ENCODE data around the gene SDK2. TPM values are rescaled to one million over a fixed set of nuclear protein-coding genes. Genes with fewer than 3 reads are reported as not detected.

The SDK2 gene
- polyA plus RNA-seq, 1 experiment, result 0.01 TPM

DNA sequence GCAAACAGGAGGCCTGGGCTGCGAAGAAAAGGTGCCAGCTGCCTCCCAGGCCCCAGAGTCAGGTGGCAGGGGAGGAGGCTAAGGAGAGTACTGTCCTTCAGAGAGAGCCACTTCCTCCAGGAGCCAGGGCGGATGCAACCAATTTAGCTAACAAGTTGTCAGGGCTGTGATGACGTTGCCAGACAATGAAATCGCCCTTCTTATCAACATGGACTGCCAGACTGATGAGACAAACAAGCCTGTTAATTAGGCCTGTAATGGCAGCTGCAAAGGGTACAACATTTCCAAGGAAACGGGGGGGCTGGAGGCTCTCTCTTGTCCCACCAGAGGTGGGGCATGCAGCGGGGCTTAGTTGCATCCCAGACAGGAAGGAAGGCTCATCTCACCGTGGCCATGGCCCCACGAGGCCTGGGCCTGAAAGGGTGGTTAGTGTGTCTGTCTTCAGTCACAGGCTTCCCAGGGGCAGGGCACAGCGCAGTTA is 111.8 kb downstream of the SDK2 start:
- Histone ChIP-seq H3K27ac (ENCODE audit: low read depth, low read length) (no peak overlapping the region), H3K4me3 (ENCODE audit: low read depth, low read length) (no peak overlapping the region), H3K27me3 (ENCODE audit: control insufficient read depth, insufficient read depth, low read length) (no peaks in the 10 kb centered on the region), H3K9me3 (ENCODE audit: control insufficient read depth, insufficient read depth, low read length) (no peaks in the 10 kb centered on the region; the same call in 1 of the 2 replicates)
- DNase-seq (ENCODE audit: low read depth, low spot score), result no peak
- TF ChIP-seq, protein P1, sequence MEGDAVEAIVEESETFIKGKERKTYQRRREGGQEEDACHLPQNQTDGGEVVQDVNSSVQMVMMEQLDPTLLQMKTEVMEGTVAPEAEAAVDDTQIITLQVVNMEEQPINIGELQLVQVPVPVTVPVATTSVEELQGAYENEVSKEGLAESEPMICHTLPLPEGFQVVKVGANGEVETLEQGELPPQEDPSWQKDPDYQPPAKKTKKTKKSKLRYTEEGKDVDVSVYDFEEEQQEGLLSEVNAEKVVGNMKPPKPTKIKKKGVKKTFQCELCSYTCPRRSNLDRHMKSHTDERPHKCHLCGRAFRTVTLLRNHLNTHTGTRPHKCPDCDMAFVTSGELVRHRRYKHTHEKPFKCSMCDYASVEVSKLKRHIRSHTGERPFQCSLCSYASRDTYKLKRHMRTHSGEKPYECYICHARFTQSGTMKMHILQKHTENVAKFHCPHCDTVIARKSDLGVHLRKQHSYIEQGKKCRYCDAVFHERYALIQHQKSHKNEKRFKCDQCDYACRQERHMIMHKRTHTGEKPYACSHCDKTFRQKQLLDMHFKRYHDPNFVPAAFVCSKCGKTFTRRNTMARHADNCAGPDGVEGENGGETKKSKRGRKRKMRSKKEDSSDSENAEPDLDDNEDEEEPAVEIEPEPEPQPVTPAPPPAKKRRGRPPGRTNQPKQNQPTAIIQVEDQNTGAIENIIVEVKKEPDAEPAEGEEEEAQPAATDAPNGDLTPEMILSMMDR (IDR thresholded peaks at IDR 0.05; ENCODE audit: low read depth, low read length), result no peak
- POLR2A ChIA-PET, result no interaction called here
- CTCF ChIA-PET, result no interaction called here

DNA sequence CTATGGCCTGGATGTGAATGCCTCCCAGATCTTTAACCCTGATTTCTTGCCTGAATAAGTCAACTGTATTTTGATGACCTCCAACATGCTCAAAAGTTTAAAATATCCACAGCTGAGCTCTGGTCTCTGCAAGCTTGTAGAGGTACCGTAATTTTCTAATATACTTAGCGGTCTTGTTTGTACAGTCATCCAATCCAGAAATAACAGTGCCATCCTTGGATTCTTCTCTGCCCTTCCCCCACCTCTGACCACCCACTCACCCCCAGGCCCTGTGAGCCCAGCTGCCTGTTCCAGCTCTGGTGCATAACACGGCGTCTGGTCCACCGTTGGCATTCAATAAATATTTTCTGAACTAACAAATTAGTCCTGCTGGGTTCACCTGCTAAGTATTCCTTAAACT is 113.1 kb downstream of the SDK2 start:
- Histone ChIP-seq H3K27me3 (ENCODE audit: control insufficient read depth, insufficient read depth, low read length) (no peaks in the 10 kb centered on the region), H3K27ac (ENCODE audit: low read depth, low read length) (no peak overlapping the region), H3K9me3 (ENCODE audit: control insufficient read depth, insufficient read depth, low read length) (no peaks in the 10 kb centered on the region), H3K4me3 (ENCODE audit: low read depth, low read length) (no peak overlapping the region)
- DNase-seq (ENCODE audit: low read depth, low spot score), result no peak
- POLR2A ChIA-PET, result no interaction called here
- TF ChIP-seq, protein P1 (IDR thresholded peaks at IDR 0.05; ENCODE audit: low read depth, low read length), result no peak
- CTCF ChIA-PET, result interaction anchor here (0.6 kb wide), 1 partner anchor 1260 kb away, joined by 3 read pairs; no protein-coding TSS in a partner anchor

DNA sequence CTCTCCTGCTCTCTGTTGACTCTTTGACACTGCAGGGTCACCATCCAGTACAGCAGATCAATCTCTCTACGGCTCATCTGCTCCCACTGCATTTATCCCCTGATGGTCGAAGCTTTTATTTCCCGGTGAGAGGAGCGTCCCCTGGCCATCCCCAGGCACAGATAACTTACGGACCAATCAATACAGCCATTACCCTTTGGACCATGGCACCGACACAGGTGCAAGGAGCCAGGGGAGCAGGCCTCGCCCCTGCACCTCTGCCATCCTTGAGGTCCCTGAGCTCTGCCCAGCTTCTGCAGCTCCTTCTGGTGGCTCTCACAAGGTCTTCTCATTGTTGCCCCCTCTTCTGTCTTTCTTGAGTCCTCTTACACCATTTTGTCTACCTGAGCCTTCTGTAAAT is 115.6 kb downstream of the SDK2 start:
- DNase-seq (ENCODE audit: low read depth, low spot score), result no peak
- H3K9me3 ChIP-seq (ENCODE audit: control insufficient read depth, insufficient read depth, low read length), result no peaks in the 10 kb centered on the region
- H3K27me3 ChIP-seq (ENCODE audit: control insufficient read depth, insufficient read depth, low read length), result no peaks in the 10 kb centered on the region
- ChIA-PET CTCF (no interaction called here), POLR2A (no interaction called here)
- H3K27ac ChIP-seq (ENCODE audit: low read depth, low read length), result no peak overlapping the region
- no peak overlapping the region for H3K4me3 ChIP-seq (ENCODE audit: low read depth, low read length)
- TF ChIP-seq, protein P1 (IDR thresholded peaks at IDR 0.05; ENCODE audit: low read depth, low read length), result no peak

DNA sequence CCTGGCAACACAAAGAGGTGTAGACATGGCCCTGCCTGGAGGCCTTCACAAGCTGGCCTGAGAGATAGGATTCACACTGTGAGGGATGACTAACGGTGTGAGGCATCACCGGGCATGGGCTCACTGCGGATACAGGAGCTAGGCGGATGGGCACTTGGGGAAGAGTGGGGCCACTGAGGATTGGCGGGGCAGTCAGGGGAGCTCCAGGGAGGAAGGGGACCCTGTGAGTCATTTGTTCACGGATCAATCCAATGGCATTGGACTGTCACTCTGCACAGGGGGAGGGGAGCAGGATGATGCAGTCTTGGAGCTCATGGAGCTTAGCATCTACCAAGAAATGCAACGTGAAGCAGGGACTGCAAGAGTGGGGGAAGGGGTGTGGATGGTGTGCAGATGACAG is 117.3 kb downstream of the SDK2 start:
- CTCF ChIA-PET, result no interaction called here
- Histone ChIP-seq H3K27me3 (ENCODE audit: control insufficient read depth, insufficient read depth, low read length) (no peaks in the 10 kb centered on the region), H3K9me3 (ENCODE audit: control insufficient read depth, insufficient read depth, low read length) (no peaks in the 10 kb centered on the region; the same call in 1 of the 2 replicates), H3K27ac (ENCODE audit: low read depth, low read length) (no peak overlapping the region), H3K4me3 (ENCODE audit: low read depth, low read length) (no peak overlapping the region)
- no peak for DNase-seq (ENCODE audit: low read depth, low spot score)
- POLR2A ChIA-PET, result no interaction called here
- TF ChIP-seq, protein P1 (IDR thresholded peaks at IDR 0.05; ENCODE audit: low read depth, low read length), result no peak

DNA sequence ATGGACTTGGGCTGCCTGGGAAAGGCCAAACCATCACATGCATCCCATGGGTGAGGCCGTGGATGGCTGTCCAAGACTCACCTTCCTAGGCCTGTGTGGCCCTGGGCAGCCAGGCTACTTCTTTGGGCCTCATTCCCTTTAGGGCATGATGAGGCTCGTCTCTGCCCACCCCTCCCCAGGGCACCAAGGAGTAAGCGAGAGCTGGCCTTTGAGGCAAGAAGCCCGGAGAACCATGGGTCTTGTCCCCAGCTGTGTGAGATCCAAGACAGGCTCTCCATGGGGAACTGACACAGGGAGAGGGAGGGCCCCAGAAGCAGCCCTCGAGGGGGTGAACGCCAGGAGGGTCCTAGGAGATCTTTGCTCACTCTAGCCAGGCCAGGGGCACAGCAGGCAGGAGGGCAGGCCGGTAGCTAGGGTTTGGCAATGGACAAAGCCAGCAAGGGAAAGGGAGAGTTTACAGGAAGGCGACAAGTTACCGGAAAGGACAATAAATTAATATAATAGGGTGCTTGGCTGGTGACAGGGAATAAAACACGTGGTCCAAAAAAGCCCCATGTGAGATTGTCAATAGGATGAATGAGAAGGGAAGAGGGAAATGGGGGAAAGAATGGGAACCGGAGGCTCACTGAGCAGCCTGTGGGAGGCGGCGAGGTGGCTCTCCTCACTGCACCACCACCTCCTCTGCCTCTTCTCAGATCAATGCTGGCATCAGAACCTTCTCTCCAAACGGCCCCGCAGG is 119.1 kb downstream of the SDK2 start:
- POLR2A ChIA-PET, result no interaction called here
- no peak overlapping the region for H3K4me3 ChIP-seq (ENCODE audit: low read depth, low read length)
- CTCF ChIA-PET, result no interaction called here
- TF ChIP-seq, protein P1 (IDR thresholded peaks at IDR 0.05; ENCODE audit: low read depth, low read length), result no peak
- H3K27me3 ChIP-seq (ENCODE audit: control insufficient read depth, insufficient read depth, low read length), result no peaks in the 10 kb centered on the region
- H3K9me3 ChIP-seq (ENCODE audit: control insufficient read depth, insufficient read depth, low read length), result no peaks in the 10 kb centered on the region; the same call in 1 of the 2 replicates
- H3K27ac ChIP-seq (ENCODE audit: low read depth, low read length), result no peak overlapping the region
- no peak for DNase-seq (ENCODE audit: low read depth, low spot score)

Measured in AG04450 (cell line).